GM21576 (cell line): Measurements from ENCODE around the gene SORT1.
"Not testable (repeated sequence)": the region's sequence is repeated elsewhere in the genome, so short reads cannot be mapped to it uniquely, and the experiment has no call there.

Experiments used
- ATAC-seq: cut with Tn5 transposase; IDR thresholded peaks from one replicate; pipeline ENCODE4 v1.9.1; 2021; ENCODE audit warnings: mild to moderate bottlenecking, moderate library complexity; ENCODE audit not compliant: unreplicated experiment

SORT1 gene

GRCh38 chr1:109300650-109301151 lies 97.0 kb downstream of the SORT1 start:
- no peak for ATAC-seq

GRCh38 chr1:109299558-109300343 lies 98.0 kb downstream of the SORT1 start:
- ATAC-seq: no peak

- ATAC-seq: no peak
Observed at GRCh38 chr1:109298666-109299557, 98.8 kb downstream of the SORT1 start.

GRCh38 chr1:109296782-109297181 lies 100.9 kb downstream of the SORT1 start:
- ATAC-seq: no peak

- no peak for ATAC-seq
Observed at GRCh38 chr1:109295712-109296415, 101.9 kb downstream of the SORT1 start.

GRCh38 chr1:109294481-109294880 lies 103.2 kb downstream of the SORT1 start:
- ATAC-seq: no peak

- no peak for ATAC-seq
Observed at GRCh38 chr1:109293026-109293425, 104.7 kb downstream of the SORT1 start.

- ATAC-seq: no peak
Observed at GRCh38 chr1:109292364-109292763, 105.4 kb downstream of the SORT1 start.

- no peak for ATAC-seq
Observed at GRCh38 chr1:109290998-109291397, 106.7 kb downstream of the SORT1 start.

GRCh38 chr1:109290137-109290536 lies 107.6 kb downstream of the SORT1 start:
- no peak for ATAC-seq

- not testable (repeated sequence) for ATAC-seq
Observed at GRCh38 chr1:109286762-109287161, 111.0 kb downstream of the SORT1 start.

- no peak for ATAC-seq
Observed at GRCh38 chr1:109283748-109284600, 113.7 kb downstream of the SORT1 start.

GRCh38 chr1:109282952-109283747 lies 114.6 kb downstream of the SORT1 start, which contains the start of gene PSRC1:
TSS of gene PSRC1 (minus strand) at chr1:109283145.
- peak; percentile 91 for ATAC-seq

- no peak for ATAC-seq
Observed at GRCh38 chr1:109282497-109282951, 115.2 kb downstream of the SORT1 start.

GRCh38 chr1:109281680-109282496 lies 115.8 kb downstream of the SORT1 start:
- no peak for ATAC-seq

GRCh38 chr1:109280862-109281261 lies 116.9 kb downstream of the SORT1 start:
- ATAC-seq: no peak

- ATAC-seq: no peak
Observed at GRCh38 chr1:109279615-109280278, 118.0 kb downstream of the SORT1 start.
